ENCODE results near the gene RAP2C. TPM values are rescaled to one million over a fixed set of nuclear protein-coding genes. Genes with fewer than 3 reads are reported as not detected.
A peak's percentile ranks its signal among the peaks of the same experiment; 100 is the strongest.

Gene RAP2C
- total and polyA plus RNA-seq, 2 donors (not counting 3 experiments of a cell fraction or from before 2014, with no cell fraction given) = 5.5 to 22.2 TPM

- Histone ChIP-seq H3K4me1 (ENCODE audit: control insufficient read depth, extremely low read depth, insufficient read depth, low read length) (peaks cover 5% of the 10 kb centered on the region), H3K9ac (replicated peaks; ENCODE audit: extremely low read depth, insufficient read depth, low read length) (no peak overlapping the region), H3K9me1 (replicated peaks; ENCODE audit: control insufficient read depth, extremely low read depth, insufficient read depth, low read length) (no peaks in the 10 kb centered on the region), H3K27ac (ENCODE audit: insufficient read depth, low read depth, low read length) (no peak overlapping the region), H3K36me3 (ENCODE audit: control insufficient read depth in 2 of 2, extremely low read depth in 1 of 2, insufficient read depth in 2 of 2, low read length in 2 of 2) (no peaks in the 10 kb centered on the region), H3K79me2 (ENCODE audit: control insufficient read depth, insufficient read depth, low read length) (peaks cover 2% of the 10 kb centered on the region), H3K4me3 (replicated peaks in 1 of 3; ENCODE audit: insufficient read depth in 1 of 3, low read depth in 1 of 3, low read length in 3 of 3) (no peak overlapping the region), H3K4me2 (ENCODE audit: insufficient read depth, low read length) (no peak overlapping the region), H3K9me3 (replicated peaks; ENCODE audit: control insufficient read depth, insufficient read depth, low read length) (no peaks in the 10 kb centered on the region), H2AFZ (ENCODE audit: low read depth, low read length) (no peak overlapping the region), H4K20me1 (replicated peaks; ENCODE audit: control insufficient read depth, extremely low read depth, insufficient read depth, low read length) (no peaks in the 10 kb centered on the region), H3K27me3 (ENCODE audit: control insufficient read depth in 2 of 2, insufficient read depth in 2 of 2, low read length in 2 of 2) (no peaks in the 10 kb centered on the region)
- DNase-seq (ENCODE audit: low read depth, low spot score) = no peak
- dilution Hi-C loops (cut with MboI; ENCODE audit: extremely low pct_ligation_motif_present, low sequenced_read_pairs) (no loop called here), intact Hi-C loops (cut with micrococcal nuclease) (no loop called here)
- no peak for TF ChIP-seq POLR2A (IDR thresholded peaks at IDR 0.05; ENCODE audit: low read depth, low read length)
- TF ChIP-seq JUN (IDR thresholded peaks at IDR 0.05; ENCODE audit: borderline replicate concordance, insufficient read depth, insufficient read length, low read depth) = no peak
- TF ChIP-seq MAX (IDR thresholded peaks at IDR 0.05; ENCODE audit: insufficient read depth, insufficient read length) = no peak
- TF ChIP-seq GATA2 (IDR thresholded peaks at IDR 0.05; ENCODE audit: insufficient read depth, insufficient read length, low read depth, low read length) = no peak
- CTCF ChIA-PET = no interaction called here
- TSS peak; percentile 21 for BruUV-seq (replicated peaks)
- POLR2A ChIA-PET = no interaction called here
- no peak for FAIRE-seq
These were observed 14.6 kb downstream of the RAP2C start for GRCh38 chrX:132204629-132205028.

- no peak for FAIRE-seq
These were observed 18.3 kb downstream of the RAP2C start for GRCh38 chrX:132200976-132201375.

More at GRCh38 chrX:132200976-132201375, 18.3 kb downstream of the RAP2C start:
- ChIA-PET POLR2A (no interaction called here), CTCF (interaction anchor here (1.1 kb wide), 1 partner anchor 18 kb away, joined by 3 read pairs; the partner anchor contains the start of gene RAP2C)
- no peak overlapping the region for H3K9ac ChIP-seq (replicated peaks; ENCODE audit: extremely low read depth, insufficient read depth, low read length)
- no peaks in the 10 kb centered on the region for H4K20me1 ChIP-seq (replicated peaks; ENCODE audit: control insufficient read depth, extremely low read depth, insufficient read depth, low read length)
- H2AFZ ChIP-seq (ENCODE audit: low read depth, low read length) = no peak overlapping the region
- H3K4me2 ChIP-seq (ENCODE audit: insufficient read depth, low read length) = no peak overlapping the region
- dilution Hi-C loops (cut with MboI; ENCODE audit: extremely low pct_ligation_motif_present, low sequenced_read_pairs) = no loop called here
- TF ChIP-seq POLR2A (IDR thresholded peaks at IDR 0.05; ENCODE audit: low read depth, low read length) = no peak
- no peaks in the 10 kb centered on the region for H3K27me3 ChIP-seq (ENCODE audit: control insufficient read depth in 2 of 2, insufficient read depth in 2 of 2, low read length in 2 of 2)
- H3K4me3 ChIP-seq (replicated peaks in 1 of 3; ENCODE audit: insufficient read depth in 1 of 3, low read depth in 1 of 3, low read length in 3 of 3) = no peak overlapping the region
- H3K27ac ChIP-seq (ENCODE audit: insufficient read depth, low read depth, low read length) = no peak overlapping the region
- H3K9me3 ChIP-seq (replicated peaks; ENCODE audit: control insufficient read depth, insufficient read depth, low read length) = no peaks in the 10 kb centered on the region
- H3K79me2 ChIP-seq (ENCODE audit: control insufficient read depth, insufficient read depth, low read length) = no peaks in the 10 kb centered on the region
- H3K4me1 ChIP-seq (ENCODE audit: control insufficient read depth, extremely low read depth, insufficient read depth, low read length) = no peaks in the 10 kb centered on the region
- H3K9me1 ChIP-seq (replicated peaks; ENCODE audit: control insufficient read depth, extremely low read depth, insufficient read depth, low read length) = no peaks in the 10 kb centered on the region
- intact Hi-C loops (cut with micrococcal nuclease) = loop anchor here (2.0 kb wide), 1 partner anchor 14 kb away; no protein-coding TSS in a partner anchor
- BruUV-seq (replicated peaks) = no TSS peak
- no peak for DNase-seq (ENCODE audit: low read depth, low spot score)
- H3K36me3 ChIP-seq (ENCODE audit: control insufficient read depth in 2 of 2, extremely low read depth in 1 of 2, insufficient read depth in 2 of 2, low read length in 2 of 2) = no peaks in the 10 kb centered on the region
